ENCODE measurements around the gene FMOD.
A peak's percentile ranks its signal among the peaks of the same experiment; 100 is the strongest.

Gene FMOD

GRCh38 chr1:203304919-203305808 lies 45.8 kb downstream of the FMOD start, which contains the start of gene BTG2 (continued):
- TF ChIP-seq REST (tag by site-specific recombination; IDR thresholded peaks at IDR 0.05): no peak
- no peak for TF ChIP-seq ZNF16 (tag by site-specific recombination; IDR thresholded peaks at IDR 0.05; ENCODE audit: low read depth)
- no peak for TF ChIP-seq ZNF280C (tag by site-specific recombination; IDR thresholded peaks at IDR 0.05)
- TF ChIP-seq ZNF645 (tag by site-specific recombination; IDR thresholded peaks at IDR 0.05): no peak
- TF ChIP-seq ZNF449 (tag by site-specific recombination; IDR thresholded peaks at IDR 0.05): peak; percentile 49; the same call in 1 of the 2 replicates
- TF ChIP-seq ZNF324 (tag by site-specific recombination; IDR thresholded peaks at IDR 0.05): peak; percentile 39
- TF ChIP-seq WT1 (tag by site-specific recombination; IDR thresholded peaks at IDR 0.05): peak; percentile 21; the same call in 1 of the 2 replicates
- TF ChIP-seq ZBTB8A (tag by site-specific recombination; IDR thresholded peaks at IDR 0.05): peak; percentile 82
- no peak for TF ChIP-seq ZNF18 (tag by site-specific recombination; IDR thresholded peaks at IDR 0.05)
- peak; percentile 77 for TF ChIP-seq ZNF692 (tag by site-specific recombination; IDR thresholded peaks at IDR 0.05)
- TF ChIP-seq ZFP41 (tag by site-specific recombination; IDR thresholded peaks at IDR 0.05; ENCODE audit: borderline replicate concordance): no peak
- no peak for TF ChIP-seq ZNF658 (tag by site-specific recombination; IDR thresholded peaks at IDR 0.05)
- TF ChIP-seq ZNF311 (tag by site-specific recombination; IDR thresholded peaks at IDR 0.05; ENCODE audit: borderline replicate concordance): no peak
- peak; percentile 89 for TF ChIP-seq ZBTB26 (tag by site-specific recombination; optimal IDR thresholded peaks at IDR 0.05)
- TF ChIP-seq ZNF514 (tag by site-specific recombination; IDR thresholded peaks at IDR 0.05): no peak
- no peak for TF ChIP-seq TCF7L2 (IDR thresholded peaks at IDR 0.05; ENCODE audit: borderline replicate concordance, low read depth, low read length)
- no peak for TF ChIP-seq ZNF837 (tag by site-specific recombination; IDR thresholded peaks at IDR 0.05)
- no peak for TF ChIP-seq OSR2 (tag by site-specific recombination; IDR thresholded peaks at IDR 0.05)
- no peak for TF ChIP-seq GFI1B (tag by site-specific recombination; IDR thresholded peaks at IDR 0.05)
- peak; percentile 53; the same call in 1 of the 2 replicates for TF ChIP-seq ZBTB48 (tag by site-specific recombination; IDR thresholded peaks at IDR 0.05)
- no peak for TF ChIP-seq PRDM6 (tag by site-specific recombination; IDR thresholded peaks at IDR 0.05)
- peak; percentile 70 for TF ChIP-seq ZSCAN30 (tag by site-specific recombination; IDR thresholded peaks at IDR 0.05)
- peak; percentile 95 for TF ChIP-seq GLIS1 (tag by site-specific recombination; IDR thresholded peaks at IDR 0.05)
